ENCODE data around the gene SAMHD1. TPM values are rescaled to one million over a fixed set of nuclear protein-coding genes. Genes with fewer than 3 reads are reported as not detected.

The SAMHD1 gene
- total and polyA plus RNA-seq, 2 donors (not counting 3 experiments of a cell fraction or from before 2014, with no cell fraction given) = 13.7 to 27.5 TPM

DNA sequence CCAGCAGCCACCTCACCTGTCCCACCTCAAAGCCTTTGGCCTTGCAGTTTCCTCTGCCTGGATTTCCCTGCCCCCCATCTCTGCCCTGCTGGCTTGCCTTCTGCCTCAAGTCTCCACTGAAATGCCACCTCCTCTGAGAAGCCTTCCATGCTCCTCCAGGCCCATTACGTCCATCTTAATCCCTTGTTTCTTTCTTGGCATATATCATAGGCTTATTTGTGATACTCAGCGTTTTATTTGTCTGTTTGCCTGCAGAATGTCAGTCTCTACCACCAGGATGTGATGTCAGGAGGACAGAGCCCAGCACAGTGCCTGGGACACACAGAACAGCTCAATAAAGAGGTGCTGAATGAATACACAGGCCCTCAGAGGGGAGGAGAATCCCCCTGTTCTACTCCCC is 100.0 kb downstream of the SAMHD1 start:
- Histone ChIP-seq H2AFZ (ENCODE audit: low read depth, low read length) (no peak overlapping the region), H3K9me3 (replicated peaks; ENCODE audit: control insufficient read depth, insufficient read depth, low read length) (no peaks in the 10 kb centered on the region), H4K20me1 (replicated peaks; ENCODE audit: control insufficient read depth, extremely low read depth, insufficient read depth, low read length) (no peaks in the 10 kb centered on the region), H3K4me1 (ENCODE audit: control insufficient read depth, extremely low read depth, insufficient read depth, low read length) (peaks cover 32% of the 10 kb centered on the region), H3K27ac (ENCODE audit: insufficient read depth, low read depth, low read length) (no peak overlapping the region), H3K4me3 (replicated peaks in 1 of 3; ENCODE audit: insufficient read depth in 1 of 3, low read depth in 1 of 3, low read length in 3 of 3) (no peak overlapping the region), H3K9me1 (replicated peaks; ENCODE audit: control insufficient read depth, extremely low read depth, insufficient read depth, low read length) (no peaks in the 10 kb centered on the region), H3K79me2 (ENCODE audit: control insufficient read depth, insufficient read depth, low read length) (peaks cover 85% of the 10 kb centered on the region), H3K4me2 (ENCODE audit: insufficient read depth, low read length) (no peak overlapping the region), H3K9ac (replicated peaks; ENCODE audit: extremely low read depth, insufficient read depth, low read length) (no peak overlapping the region), H3K36me3 (ENCODE audit: control insufficient read depth in 2 of 2, extremely low read depth in 1 of 2, insufficient read depth in 2 of 2, low read length in 2 of 2) (no peaks in the 10 kb centered on the region), H3K27me3 (ENCODE audit: control insufficient read depth in 2 of 2, insufficient read depth in 2 of 2, low read length in 2 of 2) (no peaks in the 10 kb centered on the region)
- FAIRE-seq (no peak), DNase-seq (ENCODE audit: low read depth, low spot score) (no peak)
- no peak for TF ChIP-seq MAX (IDR thresholded peaks at IDR 0.05; ENCODE audit: insufficient read depth, insufficient read length)
- TF ChIP-seq JUN (IDR thresholded peaks at IDR 0.05; ENCODE audit: borderline replicate concordance, insufficient read depth, insufficient read length, low read depth) = no peak
- no peak for TF ChIP-seq EZH2 (IDR thresholded peaks at IDR 0.05; ENCODE audit: borderline replicate concordance, low read depth, low read length, severe bottlenecking)
- no peak for TF ChIP-seq CTCF (IDR thresholded peaks at IDR 0.05; ENCODE audit: extremely low read depth in 1 of 2, insufficient read depth in 1 of 2, low read depth in 1 of 2, low read length in 2 of 2)
- TF ChIP-seq FOS (IDR thresholded peaks at IDR 0.05; ENCODE audit: borderline replicate concordance, insufficient read depth, low read length) = no peak
- no peak for TF ChIP-seq POLR2AphosphoS5 (IDR thresholded peaks at IDR 0.05; ENCODE audit: insufficient read depth, low read depth, low read length)
- TF ChIP-seq POLR2A (IDR thresholded peaks at IDR 0.05; ENCODE audit: low read depth, low read length) = no peak
- no peak for TF ChIP-seq GATA2 (IDR thresholded peaks at IDR 0.05; ENCODE audit: insufficient read depth, insufficient read length, low read depth, low read length)
- TF ChIP-seq MYC (IDR thresholded peaks at IDR 0.05; ENCODE audit: low read depth, low read length) = no peak
- CTCF ChIA-PET = no interaction called here
- POLR2A ChIA-PET = no interaction called here
- BruUV-seq (replicated peaks) = no TSS peak
- dilution Hi-C loops (cut with MboI; ENCODE audit: extremely low pct_ligation_motif_present, low sequenced_read_pairs) (no loop called here), intact Hi-C loops (cut with micrococcal nuclease) (no loop called here)
